ENCODE measurements around the gene JTB. TPM values are rescaled to one million over a fixed set of nuclear protein-coding genes. Genes with fewer than 3 reads are reported as not detected.

The JTB gene
- total RNA-seq, 2 donors from 2014 or later: 184 to 266 TPM

- no peak for TF ChIP-seq CTCF (IDR thresholded peaks at IDR 0.05)
- Histone ChIP-seq H3K36me3 (peaks cover 45% of the 10 kb centered on the region), H3K27ac (no peak overlapping the region), H3K9me3 (no peaks in the 10 kb centered on the region), H3K4me3 (no peak overlapping the region), H3K27me3 (replicated peaks; ENCODE audit: insufficient read depth) (no peaks in the 10 kb centered on the region), H3K4me1 (ENCODE audit: control insufficient read depth in 1 of 2, low read depth in 2 of 2) (peaks cover 10 to 17% of the 10 kb centered on the region in 2 donors)
- ATAC-seq (ENCODE audit: insufficient number of reproducible peaks, low FRiP score, low read depth) (no peak), DNase-seq (ENCODE audit: low spot score) (no peak)
Observed at GRCh38 chr1:153940756-153941155, 36.7 kb downstream of the JTB start.

GRCh38 chr1:153939476-153939875 lies 38.0 kb downstream of the JTB start:
- Histone ChIP-seq H3K36me3 (peaks cover 54% of the 10 kb centered on the region), H3K27me3 (replicated peaks; ENCODE audit: insufficient read depth) (no peaks in the 10 kb centered on the region), H3K4me3 (no peak overlapping the region), H3K4me1 (ENCODE audit: control insufficient read depth in 1 of 2, low read depth in 2 of 2) (peaks cover 1 to 8% of the 10 kb centered on the region in 2 donors), H3K27ac (no peak overlapping the region), H3K9me3 (no peaks in the 10 kb centered on the region)
- no peak for ATAC-seq (ENCODE audit: insufficient number of reproducible peaks, low FRiP score, low read depth)
- no peak for TF ChIP-seq CTCF (IDR thresholded peaks at IDR 0.05)
- no peak for DNase-seq (ENCODE audit: low spot score)

- Histone ChIP-seq H3K36me3 (peaks cover 55% of the 10 kb centered on the region), H3K27me3 (replicated peaks; ENCODE audit: insufficient read depth) (no peaks in the 10 kb centered on the region), H3K4me3 (no peak overlapping the region), H3K9me3 (no peaks in the 10 kb centered on the region), H3K27ac (no peak overlapping the region), H3K4me1 (ENCODE audit: control insufficient read depth in 1 of 2, low read depth in 2 of 2) (peaks cover 0 to 3% of the 10 kb centered on the region in 2 donors)
- no peak for TF ChIP-seq CTCF (IDR thresholded peaks at IDR 0.05)
- ATAC-seq (ENCODE audit: insufficient number of reproducible peaks, low FRiP score, low read depth) (no peak), DNase-seq (ENCODE audit: low spot score) (no peak)
Observed at GRCh38 chr1:153938996-153939395, 38.5 kb downstream of the JTB start.

GRCh38 chr1:153937331-153937730 lies 40.1 kb downstream of the JTB start:
- Histone ChIP-seq H3K36me3 (peaks cover 55% of the 10 kb centered on the region), H3K27ac (no peak overlapping the region), H3K9me3 (no peaks in the 10 kb centered on the region), H3K27me3 (replicated peaks; ENCODE audit: insufficient read depth) (no peaks in the 10 kb centered on the region), H3K4me1 (ENCODE audit: control insufficient read depth in 1 of 2, low read depth in 2 of 2) (no peaks in the 10 kb centered on the region), H3K4me3 (no peak overlapping the region)
- DNase-seq (ENCODE audit: low spot score) (no peak), ATAC-seq (ENCODE audit: insufficient number of reproducible peaks, low FRiP score, low read depth) (no peak)
- no peak for TF ChIP-seq CTCF (IDR thresholded peaks at IDR 0.05)

GRCh38 chr1:153936011-153936802 lies 41.3 kb downstream of the JTB start:
- Histone ChIP-seq H3K27ac (no peak overlapping the region), H3K4me1 (ENCODE audit: control insufficient read depth in 1 of 2, low read depth in 2 of 2) (no peaks in the 10 kb centered on the region), H3K27me3 (replicated peaks; ENCODE audit: insufficient read depth) (no peaks in the 10 kb centered on the region), H3K9me3 (no peaks in the 10 kb centered on the region), H3K4me3 (no peak overlapping the region), H3K36me3 (peaks cover 58% of the 10 kb centered on the region)
- DNase-seq (ENCODE audit: low spot score): no peak
- ATAC-seq (ENCODE audit: insufficient number of reproducible peaks, low FRiP score, low read depth): no peak
- no peak for TF ChIP-seq CTCF (IDR thresholded peaks at IDR 0.05)
